Spinal cord (tissue), 10 donors: Measurements from ENCODE around the gene DENND6A. TPM values are rescaled to one million over a fixed set of nuclear protein-coding genes. Genes with fewer than 3 reads are reported as not detected.
"Not testable (repeated sequence)": the region's sequence is repeated elsewhere in the genome, so short reads cannot be mapped to it uniquely, and the experiment has no call there.

Experiments
- DNase-seq, 6 donors: peaks; one replicate each; pipeline versions ENCODE4 v3.0.0 to v3.0.0-alpha.2; 2013 to 2015; ENCODE audit warnings: low spot score in 6 of 6, low read depth in 4 of 6
- H3K27ac ChIP-seq: one replicate; pipeline ENCODE4 v1.5.1; 2013; ENCODE audit warnings: low read depth, low read length, control low read depth
- H3K27me3 ChIP-seq: one replicate; pipeline ENCODE4 v1.6.1; 2013; ENCODE audit warnings: low read length; ENCODE audit not compliant: control insufficient read depth, insufficient read depth
- H3K36me3 ChIP-seq: one replicate; pipeline ENCODE4 v1.6.1; 2013; ENCODE audit warnings: low read length; ENCODE audit not compliant: control insufficient read depth, insufficient read depth
- H3K4me1 ChIP-seq: one replicate; pipeline ENCODE4 v1.6.1; 2013; ENCODE audit warnings: low read length; ENCODE audit not compliant: control insufficient read depth, insufficient read depth
- H3K4me3 ChIP-seq: one replicate; pipeline ENCODE4 v1.5.1; 2013; ENCODE audit warnings: low read depth, low read length, control low read depth
- H3K9me3 ChIP-seq: one replicate; pipeline ENCODE4 v1.6.1; 2013; ENCODE audit warnings: low read length; ENCODE audit not compliant: control insufficient read depth, insufficient read depth
- WGBS: methylation state at CpG from one replicate; pipeline ENCODE4 v1.1.5; 2013; ENCODE audit warnings: missing lambda C conversion rate; ENCODE audit not compliant: insufficient coverage; 5-methylcytosine and 5-hydroxymethylcytosine counted together
- polyA plus RNA-seq, 2 donors: library from polyadenylated mRNA; unstranded; fragments of 120-200 nt; gene quantifications; one replicate each; pipeline ENCODE4 v1.2.1, GENCODE V29; 2013; ENCODE audit not compliant: insufficient read length in 2 of 2
- total RNA-seq, 2 donors: library from RNA; depleted of rRNA in 1 of 2; stranded (reverse); fragments of 120-200 nt in 1 of 2; fragments of >200 nt in 1 of 2; gene quantifications; one replicate each; pipeline versions ENCODE4 v1.2.3 to v1.2.4, GENCODE V29; 2013 to 2014
- donor health status: healthy.

The DENND6A gene
- total and polyA plus RNA-seq, 4 donors, result 19.1 to 59.4 (median 22.5) TPM

DNA sequence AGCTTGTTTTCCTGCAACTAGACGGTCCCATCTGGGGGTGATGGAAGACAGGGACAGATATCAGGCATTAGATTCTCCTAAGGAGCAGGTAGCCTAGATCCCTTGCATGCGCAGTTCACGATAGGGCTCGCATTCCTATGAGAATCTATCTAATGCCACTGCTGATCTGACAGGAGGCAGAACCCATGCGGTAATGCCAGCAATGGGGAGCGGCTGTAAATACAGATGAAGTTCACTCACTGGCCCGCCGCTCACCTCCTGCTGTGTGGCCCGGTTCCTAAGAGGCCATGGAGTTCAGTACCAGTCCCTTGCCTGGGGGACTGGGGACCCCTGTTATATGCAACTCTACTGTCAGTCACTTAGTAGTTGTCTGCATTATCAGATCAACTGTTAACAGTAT, 7.9 kb upstream of the DENND6A start:
- Histone ChIP-seq H3K4me3 (no peak overlapping the region), H3K27me3 (no peaks in the 10 kb centered on the region), H3K27ac (no peak overlapping the region), H3K9me3 (no peaks in the 10 kb centered on the region), H3K36me3 (no peaks in the 10 kb centered on the region), H3K4me1 (no peaks in the 10 kb centered on the region)
- no peak for DNase-seq
- 97% methylated on average over 9 of the region's 9 CpGs for WGBS

DNA sequence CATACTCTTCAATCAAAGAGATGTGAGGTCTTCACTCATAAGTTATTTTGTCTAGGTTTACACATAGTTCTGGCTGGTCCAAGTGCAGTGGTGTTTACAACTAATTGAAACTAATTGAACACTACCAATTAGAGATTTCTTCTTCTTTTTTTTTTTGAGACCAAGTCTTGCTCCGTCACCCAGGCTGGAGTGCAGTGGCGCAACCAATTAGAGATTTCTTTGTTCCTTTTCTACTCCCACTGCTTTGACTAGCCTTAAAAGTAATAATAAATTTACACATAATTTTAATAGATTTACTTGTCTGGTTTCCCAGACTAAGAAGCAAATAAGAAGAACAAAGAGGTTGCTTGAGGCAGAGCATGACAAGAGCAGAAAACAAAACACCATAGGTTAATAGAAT, 6.7 kb upstream of the DENND6A start:
- no CpG with 5 or more reads among the region's 2 CpGs for WGBS

DNA sequence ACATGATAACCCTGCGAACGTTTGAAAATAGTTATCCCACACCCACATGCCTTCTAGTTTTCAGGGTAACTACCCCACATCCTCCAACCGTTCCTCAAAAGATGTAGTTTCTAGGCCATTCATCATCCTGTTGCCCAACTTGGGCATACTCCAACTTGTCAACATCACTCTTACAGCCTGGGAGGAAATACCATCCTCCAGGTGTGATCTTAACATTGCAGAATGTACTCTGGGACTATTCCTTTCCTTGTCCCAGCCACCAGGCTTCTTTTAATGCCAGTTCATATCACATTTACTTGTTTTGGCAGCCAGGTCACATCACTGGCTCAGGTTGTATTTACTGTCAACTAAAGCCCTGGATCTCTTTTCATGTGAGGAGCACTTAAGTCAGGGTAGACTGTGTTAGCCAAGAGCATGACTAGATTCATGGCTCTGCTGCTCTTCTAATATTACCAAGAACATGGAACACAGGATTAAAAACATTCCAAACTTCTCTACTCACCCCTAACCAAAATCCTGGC, 4.0 kb upstream of the DENND6A start:
- Histone ChIP-seq H3K36me3 (no peaks in the 10 kb centered on the region), H3K9me3 (no peaks in the 10 kb centered on the region), H3K27ac (no peak overlapping the region), H3K4me1 (peaks cover 4% of the 10 kb centered on the region), H3K27me3 (no peaks in the 10 kb centered on the region), H3K4me3 (no peak overlapping the region)
- DNase-seq, result no peak
- 74% methylated on average over 3 of the region's 3 CpGs for WGBS

More for the DNA sequence above, 6.7 kb upstream of the DENND6A start:
- DNase-seq, result no peak
- Histone ChIP-seq H3K27ac (no peak overlapping the region), H3K9me3 (no peaks in the 10 kb centered on the region), H3K27me3 (no peaks in the 10 kb centered on the region), H3K36me3 (no peaks in the 10 kb centered on the region), H3K4me1 (no peaks in the 10 kb centered on the region), H3K4me3 (no peak overlapping the region)

DNA sequence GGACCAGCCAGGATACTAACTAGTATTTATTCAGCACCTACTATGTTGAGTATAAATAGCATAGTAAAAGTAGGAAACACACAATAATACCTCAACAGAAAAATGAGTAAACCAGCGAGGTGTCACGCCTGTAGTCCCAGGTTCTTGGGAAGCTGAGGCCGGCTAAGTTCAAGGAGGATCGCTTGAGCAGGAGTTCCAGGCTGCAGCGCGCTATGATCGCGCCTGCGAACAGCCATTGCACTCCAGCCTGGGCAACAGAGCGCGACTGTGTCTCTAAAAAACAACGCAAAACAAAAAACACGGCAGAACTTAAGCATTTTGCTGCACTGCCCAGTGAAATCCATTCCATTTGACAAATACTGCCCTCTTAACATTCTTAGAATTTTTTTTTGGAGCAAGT, 1.3 kb upstream of the DENND6A start:
- 97% methylated on average over 9 of the region's 13 CpGs for WGBS
- no peaks in the 10 kb centered on the region for H3K36me3 ChIP-seq
- no peak for DNase-seq

DNA sequence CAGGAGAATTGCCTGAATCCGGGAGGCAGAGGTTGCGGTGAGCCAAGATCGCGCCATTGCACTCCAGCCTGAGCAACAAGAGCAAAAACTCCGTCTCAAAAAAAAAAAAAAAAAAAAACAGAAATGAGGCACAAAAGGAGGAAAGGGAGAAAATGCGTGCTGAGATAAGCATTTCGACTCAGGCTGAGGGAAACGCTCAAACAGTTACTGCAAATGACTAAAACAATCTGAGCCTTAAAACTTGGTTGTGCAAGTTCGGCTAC, 813 bp downstream of the DENND6A start:
- H3K4me1 ChIP-seq, result not testable (repeated sequence)

More for the DNA sequence above, 1.3 kb upstream of the DENND6A start:
- Histone ChIP-seq H3K9me3 (no peaks in the 10 kb centered on the region), H3K27me3 (no peaks in the 10 kb centered on the region), H3K4me1 (peaks cover 4% of the 10 kb centered on the region), H3K27ac (no peak overlapping the region), H3K4me3 (no peak overlapping the region)

DNA sequence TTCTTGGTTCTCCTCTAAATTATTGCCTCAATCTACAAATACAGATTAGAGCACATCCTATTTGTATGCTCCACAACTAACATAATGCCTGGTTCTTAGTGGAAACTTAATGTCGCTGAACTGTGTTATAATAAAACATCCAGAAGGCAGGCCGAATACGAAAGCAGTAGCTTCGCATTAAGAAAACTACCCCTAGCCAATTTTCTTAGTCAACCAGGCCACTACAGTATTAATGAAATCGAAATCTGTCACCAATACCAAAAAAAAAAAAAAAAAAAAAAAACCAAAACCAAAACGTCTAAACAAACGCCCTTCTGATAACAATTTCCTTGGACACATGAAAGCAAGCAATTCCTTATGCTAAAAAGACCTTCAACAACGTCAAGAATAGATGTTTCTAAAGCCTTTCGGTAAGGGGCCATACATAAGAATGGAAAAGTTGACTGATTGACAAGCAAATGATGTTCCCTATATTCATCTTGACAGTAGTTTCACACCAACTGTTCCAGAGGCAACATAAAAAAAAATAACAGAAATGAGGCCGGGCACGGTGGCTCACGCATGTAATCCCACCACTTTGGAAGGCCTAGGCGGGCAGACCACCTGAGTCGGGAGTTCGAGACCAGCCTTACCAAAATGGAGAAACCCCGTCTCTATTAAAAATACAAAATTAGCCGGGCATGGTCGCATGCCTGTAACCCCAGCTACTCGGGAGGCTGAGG, 1.3 kb downstream of the DENND6A start:
- Histone ChIP-seq H3K27me3 (no peaks in the 10 kb centered on the region), H3K4me1 (peaks cover 4% of the 10 kb centered on the region), H3K9me3 (no peaks in the 10 kb centered on the region), H3K4me3 (peak overlapping the region; percentile 76), H3K36me3 (no peaks in the 10 kb centered on the region), H3K27ac (peak overlapping the region; percentile 91)
- peak in 2 of 6 donors; percentile 13 to 18 for DNase-seq
- WGBS, result 13% methylated on average over 8 of the region's 19 CpGs

More for the DNA sequence above, 813 bp downstream of the DENND6A start:
- peak overlapping the region; percentile 76 for H3K4me3 ChIP-seq
- H3K27ac ChIP-seq, result peak overlapping the region; percentile 91
- WGBS, result 0% methylated on average over 3 of the region's 9 CpGs
- H3K9me3 ChIP-seq, DNase-seq, H3K36me3 ChIP-seq, H3K27me3 ChIP-seq: not testable (repeated sequence)

DNA sequence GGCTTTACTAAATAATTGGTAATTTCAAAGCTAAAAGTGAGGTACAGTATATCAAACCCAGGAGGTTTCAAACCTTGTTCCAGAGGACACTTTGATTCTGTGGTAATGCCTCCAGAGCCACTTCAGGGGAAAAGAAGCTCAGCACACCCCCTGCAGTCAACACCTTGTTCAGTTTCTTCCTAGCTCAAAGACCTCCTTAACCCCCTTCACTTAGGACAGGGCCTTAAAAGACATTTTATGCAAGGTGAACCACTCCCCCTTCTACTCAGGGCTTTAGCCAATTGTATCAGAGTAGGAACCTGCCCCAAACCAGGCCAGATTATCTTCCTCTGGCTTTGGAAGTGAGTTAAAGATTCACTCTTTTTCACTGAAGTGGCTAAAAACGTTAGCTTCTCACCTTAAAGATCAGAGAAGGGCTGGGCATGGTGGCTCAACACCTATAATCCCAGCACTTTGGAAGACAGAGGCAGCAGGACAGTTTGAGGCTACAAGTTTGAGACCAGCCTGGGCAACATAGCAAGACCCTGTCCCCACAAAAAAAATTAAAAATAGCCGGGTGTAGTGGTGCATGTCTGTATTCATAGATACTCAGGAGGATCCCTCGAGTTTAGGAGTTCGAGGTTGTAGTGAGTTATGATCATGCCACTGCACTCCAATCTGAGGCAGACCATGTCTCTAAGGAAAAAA, 3.4 kb downstream of the DENND6A start:
- no peak overlapping the region for H3K27ac ChIP-seq

DNA sequence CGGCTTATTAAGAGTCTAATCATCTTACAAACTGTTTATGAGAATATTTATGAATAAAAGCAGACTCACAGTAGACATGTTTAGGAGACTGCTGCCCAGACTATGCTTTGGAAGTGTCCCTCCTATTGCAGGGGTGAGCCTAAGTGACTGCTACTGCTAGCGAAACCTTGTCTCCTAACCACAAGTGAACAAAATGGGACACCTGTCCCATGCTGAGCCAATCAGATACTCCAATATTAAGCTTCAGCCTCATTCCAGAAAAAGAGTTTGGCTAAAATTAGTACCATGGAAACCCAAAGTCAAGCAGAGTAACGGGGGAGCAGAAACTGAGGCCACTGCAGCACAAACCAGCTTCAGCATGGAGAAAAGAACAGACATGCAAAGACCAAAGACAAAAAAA, 4.6 kb downstream of the DENND6A start:
- DNase-seq, result no peak
- no peak overlapping the region for H3K27ac ChIP-seq
- 92% methylated on average over 2 of the region's 3 CpGs for WGBS
- H3K9me3 ChIP-seq, result no peaks in the 10 kb centered on the region
- H3K4me1 ChIP-seq, result peaks cover 3% of the 10 kb centered on the region
- no peaks in the 10 kb centered on the region for H3K27me3 ChIP-seq
- H3K4me3 ChIP-seq, result no peak overlapping the region
- peaks cover 4% of the 10 kb centered on the region for H3K36me3 ChIP-seq

More for the DNA sequence above, 3.4 kb downstream of the DENND6A start:
- Histone ChIP-seq H3K36me3 (peaks cover under 1% of the 10 kb centered on the region), H3K27me3 (no peaks in the 10 kb centered on the region), H3K4me3 (no peak overlapping the region), H3K9me3 (no peaks in the 10 kb centered on the region), H3K4me1 (peaks cover 4% of the 10 kb centered on the region)
- WGBS, result 93% methylated on average over 3 of the region's 4 CpGs
- no peak for DNase-seq

DNA sequence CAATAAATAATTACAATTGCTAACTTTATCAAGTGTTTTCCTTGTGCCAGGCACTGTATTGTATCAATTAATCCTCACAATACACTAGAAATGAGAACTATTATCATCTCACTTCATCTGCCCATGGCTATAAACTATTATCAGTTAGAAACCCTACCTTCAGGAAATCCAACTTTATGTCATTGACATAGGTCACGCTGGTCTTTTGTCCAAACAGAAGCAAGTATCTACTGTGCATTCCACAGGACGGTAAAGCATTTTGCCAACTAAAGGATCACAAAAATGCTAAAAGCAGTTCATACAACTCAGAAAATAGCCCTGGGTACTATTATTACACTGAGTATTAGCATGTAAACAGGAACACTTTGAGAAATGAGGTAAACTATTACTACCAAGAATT, 9.6 kb downstream of the DENND6A start:
- WGBS, result 90% methylated on average over 2 of the region's 2 CpGs
- no peaks in the 10 kb centered on the region for H3K4me1 ChIP-seq
- no peak overlapping the region for H3K27ac ChIP-seq

DNA sequence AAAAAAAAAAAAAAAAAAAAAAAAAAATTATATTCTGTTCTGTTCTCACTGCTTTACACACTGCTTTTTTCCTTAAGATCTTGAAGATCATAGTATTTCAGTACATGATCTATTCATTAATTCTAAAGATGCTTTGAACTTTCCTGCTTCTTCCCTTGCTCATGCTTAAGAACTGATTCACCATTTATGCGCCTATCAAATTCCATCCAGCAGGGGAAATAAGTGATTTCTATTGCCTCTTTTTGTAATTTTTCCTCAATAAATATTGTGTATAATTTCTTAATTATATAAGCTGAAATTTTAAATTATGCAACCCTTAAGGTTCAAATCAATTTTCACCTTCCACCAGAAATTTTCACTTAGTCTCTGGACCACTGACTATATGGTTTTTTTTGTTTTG, 10.6 kb downstream of the DENND6A start:
- H3K27me3 ChIP-seq, result no peaks in the 10 kb centered on the region
- H3K4me1 ChIP-seq, result no peaks in the 10 kb centered on the region
- no peaks in the 10 kb centered on the region for H3K9me3 ChIP-seq
- peaks cover 7% of the 10 kb centered on the region for H3K36me3 ChIP-seq
- no CpG with 5 or more reads among the region's 1 CpG for WGBS
- H3K27ac ChIP-seq, result no peak overlapping the region
- H3K4me3 ChIP-seq, result no peak overlapping the region
- no peak for DNase-seq

More for the DNA sequence above, 9.6 kb downstream of the DENND6A start:
- H3K36me3 ChIP-seq, result peaks cover 7% of the 10 kb centered on the region
- no peaks in the 10 kb centered on the region for H3K27me3 ChIP-seq
- no peaks in the 10 kb centered on the region for H3K9me3 ChIP-seq
- no peak for DNase-seq
- no peak overlapping the region for H3K4me3 ChIP-seq
